HG02938 (cell line): ENCODE measurements around the gene TMCO2.
A peak's percentile ranks its signal among the peaks of the same experiment; 100 is the strongest.
"Not testable (repeated sequence)": the region's sequence is repeated elsewhere in the genome, so short reads cannot be mapped to it uniquely, and the experiment has no call there.

Experiments used
- ATAC-seq: cut with Tn5 transposase; IDR thresholded peaks from one replicate; pipeline ENCODE4 v1.9.1; 2021; ENCODE audit warnings: mild to moderate bottlenecking, moderate library complexity; ENCODE audit not compliant: unreplicated experiment

The TMCO2 gene

DNA sequence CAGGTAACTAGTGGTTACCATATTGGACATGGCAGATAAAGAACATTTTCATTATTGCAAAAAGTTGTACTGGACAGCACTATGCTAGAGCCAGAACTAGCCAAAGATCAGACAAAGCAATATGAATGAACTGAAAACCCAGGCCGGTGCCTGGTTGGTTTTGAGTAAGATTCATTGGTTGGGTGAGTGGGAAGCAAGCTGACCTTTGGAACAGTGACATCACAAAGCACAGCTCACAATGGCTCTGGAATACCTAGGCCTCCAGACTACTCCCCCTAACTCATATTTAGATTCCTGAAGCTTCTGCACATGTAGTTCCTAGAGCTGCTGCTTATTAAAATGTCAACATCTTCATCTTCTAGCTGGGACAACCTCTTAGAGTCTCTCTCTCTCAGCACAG, at the start of gene TMCO2:
Gene TMCO2 (plus strand): TSS at position 283 of the 400 bp plus-strand sequence. CDS start 57 bp downstream, at position 340.
- no peak for ATAC-seq

DNA sequence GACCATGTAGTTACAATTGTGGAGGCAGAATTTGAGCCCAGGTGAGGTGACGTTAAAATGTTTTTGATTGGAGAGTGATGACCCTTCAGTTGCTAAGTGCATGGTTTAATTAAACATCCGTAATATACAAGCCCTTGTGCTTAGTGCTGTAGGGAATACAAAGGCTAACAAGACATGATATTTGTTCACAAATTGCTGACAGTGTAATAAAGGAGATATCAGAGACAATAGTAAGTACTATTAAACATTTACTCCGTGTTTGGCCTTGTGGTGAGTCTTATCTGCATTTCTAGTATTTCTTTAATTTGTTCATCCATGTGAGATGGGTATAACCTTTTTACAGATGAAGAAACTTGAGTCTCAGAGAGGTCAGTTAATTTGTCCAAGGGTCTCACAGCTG, 48.6 kb upstream of the TMCO2 start:
- ATAC-seq: no peak

DNA sequence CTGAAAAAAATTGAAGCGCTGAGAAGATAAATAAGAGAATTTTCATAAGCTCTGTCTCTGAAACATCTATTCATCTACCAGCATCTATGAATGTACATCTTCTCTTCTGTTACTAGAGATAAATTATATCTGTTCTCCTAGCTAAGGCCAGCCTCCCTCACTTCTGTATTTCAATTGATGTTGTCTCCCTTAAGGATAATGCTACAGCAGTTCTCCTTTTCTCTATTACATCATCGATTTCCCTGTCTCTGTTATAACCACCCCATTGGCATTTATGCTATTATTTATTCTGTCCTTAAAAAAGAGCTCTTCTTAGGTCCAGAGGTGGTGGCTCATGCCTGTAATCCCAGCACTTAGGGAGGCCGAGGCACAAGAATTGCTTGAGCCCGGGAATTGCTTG, 42.9 kb upstream of the TMCO2 start:
- no peak for ATAC-seq

DNA sequence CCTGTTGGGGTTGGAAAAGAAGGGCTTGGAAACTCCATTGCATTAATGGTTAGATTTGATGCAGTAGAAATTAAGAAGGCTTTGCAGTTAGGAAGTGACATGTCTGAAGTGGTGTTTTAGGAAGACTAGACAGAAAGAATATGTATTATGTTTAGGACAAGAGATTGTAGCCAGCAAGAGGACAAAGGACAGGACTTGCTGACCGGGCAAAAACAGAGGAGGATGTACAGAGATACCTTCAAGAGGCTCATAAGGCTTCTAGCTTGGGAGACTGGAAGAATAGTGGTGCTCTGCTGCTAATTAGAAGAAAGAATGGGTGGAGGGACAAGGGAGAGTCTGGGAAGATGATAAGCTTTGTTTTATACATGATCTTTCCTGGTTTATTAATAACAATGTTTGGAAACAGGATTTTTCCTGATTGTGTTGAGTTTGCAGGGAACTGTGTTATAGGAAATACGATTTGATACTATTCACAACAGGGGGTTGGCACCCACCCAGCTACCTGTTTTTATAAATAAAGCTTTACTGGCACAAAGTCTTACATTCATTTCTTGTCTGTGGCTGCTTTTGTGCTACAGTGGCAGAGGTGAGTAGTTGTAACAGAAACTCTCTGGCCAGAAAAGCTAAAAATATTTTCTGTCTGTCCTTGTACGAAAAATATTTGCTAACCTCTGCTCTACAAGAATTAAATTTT, 37.1 kb upstream of the TMCO2 start:
- ATAC-seq: no peak

DNA sequence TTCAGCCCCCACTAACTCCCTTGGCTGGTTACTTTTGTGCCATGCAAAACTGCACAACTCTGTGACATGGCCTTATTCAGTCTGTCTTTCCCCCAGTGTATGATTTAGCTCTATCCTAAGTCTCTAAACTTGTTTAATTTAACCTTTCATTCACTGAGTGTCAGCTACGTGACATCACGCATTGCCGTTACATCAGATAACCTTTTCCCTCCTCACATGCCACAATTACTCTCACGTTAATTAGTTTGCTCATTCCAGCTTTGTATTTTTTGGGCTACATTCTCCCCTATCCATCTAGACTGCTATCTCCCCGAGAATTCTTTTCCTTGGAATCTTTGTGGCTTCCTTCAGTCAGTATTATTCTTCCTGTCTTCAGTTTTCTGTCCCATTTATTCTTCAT, 29.4 kb upstream of the TMCO2 start:
- no peak for ATAC-seq

DNA sequence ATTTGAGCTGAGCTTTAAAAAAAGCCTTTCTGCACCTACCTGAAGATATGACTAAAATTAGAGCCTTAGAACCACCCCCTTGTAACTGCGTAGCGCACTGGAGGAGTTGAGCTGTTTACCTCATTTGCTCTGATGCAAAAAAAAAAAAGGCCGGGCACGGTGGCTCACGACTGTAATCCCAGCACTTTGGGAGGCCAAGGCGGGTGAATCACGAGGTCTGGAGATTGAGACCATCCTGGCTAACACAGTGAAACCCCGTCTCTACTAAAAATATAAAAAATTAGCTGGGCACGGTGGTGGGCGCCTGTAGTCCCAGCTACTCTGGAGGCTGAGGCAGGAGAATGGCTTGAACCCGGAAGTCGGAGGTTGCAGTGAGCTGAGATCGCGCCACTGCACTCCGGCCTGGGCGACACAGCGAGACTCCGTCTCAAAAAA, 26.2 kb upstream of the TMCO2 start:
- ATAC-seq: not testable (repeated sequence)

DNA sequence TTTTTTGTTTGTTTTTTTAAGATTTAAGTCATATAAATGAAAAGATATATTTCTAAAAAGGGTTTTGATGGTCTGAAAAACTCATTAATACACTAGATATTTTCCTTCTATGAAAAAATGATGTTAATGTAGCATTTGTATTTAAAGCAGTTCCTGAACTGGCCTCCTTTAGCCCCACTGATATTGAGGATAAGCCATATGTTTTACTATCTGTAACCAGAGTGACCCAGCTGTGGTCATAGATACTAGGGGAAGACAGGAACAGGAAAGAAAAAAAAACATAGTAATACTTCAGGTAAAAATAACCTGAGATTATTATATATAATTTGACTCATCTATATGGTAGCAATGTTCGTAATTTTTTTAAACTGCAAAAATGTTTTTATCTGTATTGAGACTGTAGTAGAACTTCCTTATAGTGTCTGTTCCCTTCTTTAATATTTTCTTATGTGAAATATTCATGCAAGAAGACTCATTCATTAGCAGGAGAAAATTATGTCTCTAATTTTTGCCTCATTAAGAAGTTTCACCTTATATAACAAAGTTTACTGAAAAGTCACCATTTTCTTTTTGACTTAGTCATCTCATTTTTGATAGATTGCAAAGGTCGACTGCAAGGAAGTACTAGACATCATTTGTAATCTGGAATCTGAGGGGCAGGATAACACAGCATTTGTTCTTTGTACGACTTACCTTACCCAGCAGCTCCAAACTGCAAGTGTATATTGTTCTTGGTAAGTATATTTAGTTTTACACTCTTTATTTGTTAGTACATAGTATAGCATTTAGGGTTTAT, 25.6 kb upstream of the TMCO2 start:
- ATAC-seq: no peak

DNA sequence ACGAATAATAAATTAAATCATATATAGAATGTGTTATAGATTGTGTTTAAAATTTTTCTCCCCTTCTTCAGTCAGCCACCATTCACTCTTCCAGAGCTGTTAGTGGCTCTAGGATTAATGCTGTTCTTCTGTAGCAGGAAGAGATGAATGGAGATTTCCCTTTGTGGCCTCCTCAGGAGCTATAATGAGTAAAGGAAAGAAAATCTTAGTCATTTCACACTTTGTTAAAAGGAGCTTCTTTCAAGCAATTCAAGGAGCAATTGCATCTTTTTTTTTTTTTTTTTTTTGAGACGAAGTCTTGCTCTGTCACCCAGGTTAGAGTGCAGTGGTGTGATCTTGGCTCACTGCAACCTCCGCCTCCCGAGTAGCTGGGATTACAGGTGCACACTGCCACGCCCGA, 23.7 kb upstream of the TMCO2 start:
- no peak for ATAC-seq

DNA sequence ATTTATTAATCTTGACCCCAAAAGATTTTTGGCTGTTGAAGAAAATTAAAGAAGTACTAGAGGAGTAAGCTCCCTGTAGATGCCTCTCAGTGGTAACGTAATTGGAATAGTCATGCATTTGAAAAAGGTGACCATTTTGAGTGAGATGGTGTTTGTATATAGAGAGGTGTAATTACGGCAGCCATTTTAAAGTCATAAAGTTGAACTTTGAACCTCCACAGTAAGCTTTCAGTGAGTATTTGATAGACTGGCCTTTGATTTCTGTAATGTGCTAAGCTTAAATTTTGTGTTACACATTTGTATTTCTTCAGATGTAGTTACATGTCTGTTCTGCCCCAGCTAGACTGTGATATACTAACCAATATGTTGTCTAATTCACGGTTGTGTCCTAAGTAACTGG, 21.5 kb upstream of the TMCO2 start:
- no peak for ATAC-seq

DNA sequence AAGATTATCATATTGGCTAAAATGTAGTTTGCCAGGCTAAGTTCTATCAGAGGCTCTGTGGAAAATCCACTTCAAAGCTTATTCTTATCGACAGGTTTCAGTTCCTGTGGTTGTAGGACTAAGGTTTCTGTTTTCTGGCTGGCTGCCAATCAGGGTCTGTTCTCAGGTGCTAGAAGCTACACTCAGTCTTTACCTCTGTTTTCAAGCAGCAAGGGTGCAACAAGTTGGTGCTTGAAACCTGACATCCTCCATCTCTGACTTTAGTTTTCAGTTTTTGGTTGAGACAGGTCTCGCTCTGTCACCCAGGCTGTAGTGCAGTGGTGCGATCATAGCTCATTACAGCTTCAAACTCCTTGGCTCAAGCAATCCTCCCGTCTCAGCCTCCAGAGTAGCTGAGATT, 15.3 kb upstream of the TMCO2 start:
- peak; percentile 91 for ATAC-seq

DNA sequence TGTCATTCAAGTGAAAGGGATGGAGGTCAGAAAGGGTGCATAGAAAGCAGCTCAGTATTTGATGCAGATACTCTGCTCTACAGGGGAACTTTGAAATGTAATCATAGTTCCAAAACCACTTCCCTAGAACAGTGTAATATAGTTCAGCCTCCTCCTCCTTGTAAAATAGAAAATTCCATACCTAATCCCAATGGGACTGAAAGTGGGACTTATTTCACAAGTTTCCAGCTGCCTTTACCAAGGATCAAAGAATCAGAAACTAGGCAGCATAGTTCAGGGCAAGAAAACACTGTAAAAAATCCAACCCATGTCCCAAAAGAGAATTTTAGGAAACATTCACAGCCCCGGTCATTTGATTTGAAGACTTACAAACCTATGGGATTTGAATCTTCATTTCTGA, 8.1 kb upstream of the TMCO2 start:
- ATAC-seq: no peak

DNA sequence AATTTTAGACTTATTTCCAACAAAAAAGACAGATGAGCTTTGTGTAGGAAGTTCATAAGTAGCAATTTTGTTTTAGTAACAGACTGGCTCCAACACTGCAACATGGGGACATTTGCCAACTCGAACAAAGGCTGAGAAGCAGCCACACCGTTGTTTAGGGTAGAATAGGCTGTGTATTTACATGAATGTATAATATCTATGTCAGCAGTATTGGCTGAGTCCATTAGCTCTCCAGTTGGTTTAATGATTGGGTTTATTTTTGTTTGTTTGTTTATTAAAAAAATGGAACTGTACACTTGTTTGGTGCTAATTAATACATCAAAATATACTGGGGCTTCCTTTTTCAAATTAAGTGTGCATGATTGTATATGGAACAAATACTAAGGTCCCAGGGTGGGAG, 7.3 kb upstream of the TMCO2 start:
- ATAC-seq: no peak

DNA sequence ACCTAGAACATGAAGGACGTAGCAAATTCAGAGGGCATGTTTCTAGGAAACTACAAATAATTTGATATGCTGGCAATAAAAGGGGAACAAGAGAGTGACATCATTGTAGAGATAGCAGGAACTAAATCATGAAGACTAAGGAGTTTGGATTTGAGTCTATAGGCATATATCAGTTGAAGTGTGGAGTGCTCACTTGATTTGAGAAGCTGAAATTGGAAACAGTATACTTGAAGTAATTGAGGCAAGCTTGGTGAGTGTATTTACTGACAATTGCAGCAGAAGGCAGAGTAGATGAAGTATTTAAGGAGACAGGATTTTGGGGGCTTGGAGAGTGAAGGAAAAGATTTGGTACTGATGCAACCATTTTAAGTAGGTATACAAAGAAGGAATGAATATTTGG, 6.4 kb upstream of the TMCO2 start:
- ATAC-seq: peak; percentile 7

DNA sequence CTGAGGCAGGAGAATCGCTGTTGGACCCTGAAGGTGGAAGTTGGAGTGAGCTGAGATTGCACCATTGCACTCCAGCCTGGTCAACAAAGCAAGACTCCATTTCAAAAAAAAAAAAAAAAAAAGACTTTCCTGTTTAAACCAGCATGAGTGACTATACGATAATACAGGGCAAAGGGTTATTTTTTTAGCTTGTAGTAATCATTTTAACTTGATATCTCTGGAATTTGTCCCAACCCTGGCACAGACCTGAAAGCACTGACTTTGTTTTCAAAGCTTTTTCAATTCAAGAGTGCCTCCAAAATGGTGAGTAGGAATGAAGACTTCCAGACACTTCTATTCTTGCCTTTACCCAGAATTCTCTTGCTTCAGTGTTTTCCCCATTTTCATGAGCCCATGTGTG, 4.4 kb upstream of the TMCO2 start:
- ATAC-seq: no peak

DNA sequence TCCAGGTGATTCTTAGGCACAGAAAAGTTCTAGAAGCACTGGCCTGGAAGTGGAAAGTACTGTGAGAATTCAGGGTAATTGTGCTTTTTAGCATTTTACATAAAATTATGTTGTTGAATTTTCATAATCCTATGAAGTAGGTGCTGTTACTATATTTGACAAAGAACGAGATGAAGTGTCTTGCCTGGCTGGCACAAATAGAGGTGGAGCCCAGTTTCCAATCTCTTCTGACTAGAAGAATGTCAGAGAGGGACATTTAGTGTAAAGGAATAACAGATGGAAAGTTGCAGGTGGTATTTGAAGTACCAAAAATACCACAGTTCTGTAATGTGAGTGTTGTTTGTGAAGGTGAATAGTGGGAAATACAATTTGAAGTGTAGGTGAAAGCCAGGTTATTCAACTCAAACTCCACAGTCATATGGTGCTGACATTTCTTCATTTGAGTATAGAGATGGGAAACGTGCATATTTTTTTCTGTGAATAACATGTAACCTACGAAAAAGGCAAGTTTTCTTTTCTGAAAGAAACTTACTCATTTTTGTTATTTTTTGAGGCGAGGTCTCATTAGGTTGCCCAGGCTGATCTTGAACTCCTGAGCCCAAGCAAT, 3.5 kb upstream of the TMCO2 start:
- no peak for ATAC-seq

DNA sequence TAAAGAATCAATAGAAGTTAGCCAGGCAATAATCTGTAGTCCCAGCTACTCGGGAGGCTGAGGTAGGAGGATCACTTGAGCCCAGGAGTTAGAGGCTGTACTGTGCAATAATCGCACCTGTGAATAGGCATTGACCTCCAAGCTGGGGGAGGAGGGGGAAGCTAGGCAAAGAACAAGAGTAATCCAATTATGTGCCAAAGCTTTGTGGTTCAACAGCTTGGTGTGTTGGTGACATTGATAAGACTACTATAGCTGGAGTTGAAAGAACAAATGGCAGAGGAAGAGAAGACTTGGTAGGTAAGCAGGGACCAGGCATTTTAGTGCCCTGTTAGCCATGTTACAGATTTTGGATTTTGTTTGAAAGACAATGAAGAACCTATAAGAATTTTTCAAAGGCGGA, 2.1 kb upstream of the TMCO2 start:
- ATAC-seq: no peak

DNA sequence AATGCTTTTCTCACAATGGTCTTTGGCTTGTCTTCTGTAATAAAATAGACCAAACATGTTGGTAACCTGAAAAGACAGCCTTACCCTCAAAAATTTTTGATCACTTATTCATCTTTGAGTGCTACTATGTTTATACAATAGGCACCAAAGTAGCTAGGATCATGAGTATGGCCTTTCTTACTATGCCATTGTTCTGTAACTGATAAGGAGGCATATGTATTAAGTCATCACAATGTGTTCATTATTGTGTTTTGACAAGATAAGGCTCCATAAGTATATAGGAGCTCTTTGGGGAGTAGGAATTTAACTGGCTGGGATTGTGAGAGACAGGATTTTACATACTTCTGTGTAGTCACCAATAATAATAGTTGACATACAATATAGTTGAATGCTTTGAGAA, 675 bp downstream of the TMCO2 start:
- ATAC-seq: no peak

DNA sequence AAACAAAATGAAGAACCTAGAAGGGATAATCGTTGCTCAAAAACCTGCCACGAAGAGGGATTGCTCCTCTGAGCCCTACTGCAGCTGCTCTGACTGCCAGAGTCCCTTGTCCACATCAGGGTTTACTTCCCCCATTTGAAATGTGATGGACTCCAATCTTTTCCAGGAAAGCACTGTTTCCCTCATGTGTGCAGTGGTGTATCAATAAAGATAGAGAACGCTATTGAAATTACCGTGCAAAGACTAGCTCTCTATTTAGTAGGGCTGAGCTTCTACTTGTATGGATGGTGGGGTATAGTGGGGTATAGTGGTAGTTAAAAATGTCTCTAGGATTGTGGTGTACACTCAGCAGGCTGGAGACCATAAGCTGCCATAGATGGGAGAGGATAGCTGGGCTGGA, 3.7 kb downstream of the TMCO2 start:
- no peak for ATAC-seq

DNA sequence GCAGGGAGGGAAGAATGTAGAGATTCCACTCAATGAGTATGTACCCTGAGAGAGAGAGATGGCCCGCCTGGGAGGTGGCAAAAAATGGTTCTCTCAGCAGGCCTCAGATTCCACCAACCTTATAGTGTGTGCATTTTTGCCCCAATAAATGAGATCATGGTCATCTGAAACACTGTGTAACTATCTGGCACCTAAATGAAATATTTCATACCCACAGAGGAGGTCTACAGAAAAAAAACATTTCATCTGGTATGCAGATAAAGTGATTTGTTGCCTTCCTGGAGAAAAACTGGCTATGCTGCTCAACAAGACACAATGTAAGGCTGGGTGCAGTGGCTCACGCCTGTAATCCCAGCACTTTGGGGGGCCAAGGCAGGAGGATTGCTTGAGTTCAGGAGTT, 4.9 kb downstream of the TMCO2 start:
- no peak for ATAC-seq

DNA sequence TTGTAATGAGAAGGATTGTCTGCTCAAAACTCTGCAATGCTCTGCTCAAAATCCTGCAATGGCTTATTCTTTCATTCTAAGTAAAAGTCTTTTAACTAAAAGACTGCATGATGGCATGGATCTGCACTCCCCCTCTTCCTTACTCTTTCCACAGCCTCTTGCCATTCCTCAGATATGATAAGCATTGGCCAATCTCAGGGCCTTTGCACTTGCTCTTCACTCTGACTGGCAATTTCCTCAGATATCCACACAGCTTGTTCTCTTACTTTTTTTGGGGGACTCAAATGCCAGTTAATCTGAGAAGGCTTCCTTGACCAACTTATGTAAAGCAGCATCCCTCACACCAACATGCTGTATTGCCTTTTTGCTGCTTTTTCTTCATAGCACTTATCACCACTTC, 7.5 kb downstream of the TMCO2 start:
- no peak for ATAC-seq

DNA sequence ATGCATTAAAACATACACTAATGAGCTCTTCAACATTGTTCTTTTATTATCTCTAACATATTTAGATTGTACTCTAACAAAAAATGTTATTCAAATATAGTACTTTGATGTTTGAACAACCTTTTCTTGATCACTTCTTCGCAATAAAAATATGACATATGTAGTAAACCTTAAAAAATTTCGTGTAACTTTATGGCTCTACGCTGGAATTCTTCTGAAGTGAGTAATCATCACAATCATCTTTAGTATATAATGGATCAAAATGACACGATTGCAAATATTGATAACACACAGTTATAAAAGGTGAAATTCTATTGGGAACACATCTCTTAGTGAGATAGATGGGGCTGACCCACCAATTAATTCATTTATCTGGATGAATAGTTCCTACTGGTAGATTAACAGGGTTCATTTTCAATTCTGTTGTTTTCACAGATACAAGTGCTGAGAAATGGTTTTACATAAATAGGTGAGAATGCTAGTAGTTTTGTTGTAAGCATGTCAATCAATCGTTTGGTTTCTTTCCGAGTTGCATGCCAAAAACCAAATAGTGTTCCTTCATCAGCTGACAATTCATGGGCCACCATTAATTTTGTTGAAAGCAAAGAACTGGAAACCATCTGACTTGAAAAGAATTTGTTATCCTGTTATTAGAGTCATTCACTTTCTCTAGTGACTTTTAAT, 8.8 kb downstream of the TMCO2 start:
- no peak for ATAC-seq

DNA sequence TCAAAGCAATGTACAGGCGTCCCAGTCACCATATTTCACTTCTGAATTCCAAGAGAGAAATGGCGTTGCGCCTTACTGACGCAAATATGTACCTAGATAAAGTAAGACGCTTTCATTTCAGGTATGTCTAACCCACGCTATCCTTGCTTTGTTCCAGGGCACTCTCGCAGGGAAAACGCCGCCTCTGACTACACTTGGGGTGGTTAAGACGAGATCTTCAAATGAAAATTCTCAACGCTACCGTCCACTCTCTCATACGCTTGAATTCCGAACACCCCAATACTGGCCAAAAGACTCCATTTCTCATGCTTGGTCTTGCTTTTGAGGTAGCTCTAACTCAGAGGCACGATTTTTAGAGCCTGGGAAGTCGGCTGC, 9.6 kb downstream of the TMCO2 start:
- peak; percentile 6 for ATAC-seq
